Progenitor cell of endocrine pancreas (in vitro differentiated cells): Measurements from ENCODE around the gene CHCHD1. TPM values are rescaled to one million over a fixed set of nuclear protein-coding genes. Genes with fewer than 3 reads are reported as not detected.

Source experiments
- DNase-seq: peaks from one replicate; pipeline ENCODE4 v3.0.0; 2021; ENCODE audit warnings: low spot score; ENCODE audit not compliant: unreplicated experiment
- H3K27ac Mint-ChIP-seq: 2 replicates; pipeline ENCODE4 v1.8.0; 2021; ENCODE audit warnings: mild to moderate bottlenecking, moderate library complexity, mixed read lengths
- H3K27me3 Mint-ChIP-seq: 2 replicates; pipeline ENCODE4 v1.8.0; 2021; ENCODE audit warnings: mixed read lengths
- H3K36me3 Mint-ChIP-seq: 2 replicates; pipeline ENCODE4 v1.8.0; 2022; ENCODE audit warnings: mixed read lengths; ENCODE audit not compliant: insufficient read depth
- H3K4me1 Mint-ChIP-seq: 2 replicates; pipeline ENCODE4 v1.8.0; 2021; ENCODE audit warnings: low read depth, mixed read lengths
- H3K4me3 Mint-ChIP-seq: 2 replicates; pipeline ENCODE4 v1.8.0; 2021; ENCODE audit warnings: low read depth, mild to moderate bottlenecking, moderate library complexity, mixed read lengths
- H3K9me3 Mint-ChIP-seq: 2 replicates; pipeline ENCODE4 v1.8.0; 2021; ENCODE audit warnings: low read depth, mixed read lengths
- CTCF ChIP-seq: fragments of 200-600 bp; sonication (generic); IDR thresholded peaks from one replicate; pipeline ENCODE4 v1.5.0; 2021; ENCODE audit warnings: antibody characterized with exemption, mild to moderate bottlenecking; ENCODE audit not compliant: unreplicated experiment
- total RNA-seq: library from RNA; stranded (reverse); gene quantifications from 2 replicates; pipeline ENCODE4 v1.2.1, GENCODE V29; 2021

The CHCHD1 gene
- total RNA-seq, 1 donor from 2014 or later = 38.8 TPM

- no peak for DNase-seq
- no peak for TF ChIP-seq CTCF
- Mint-ChIP-seq H3K4me3 (no peak overlapping the region), H3K36me3 (peaks cover 18% of the 10 kb centered on the region), H3K27ac (no peak overlapping the region), H3K4me1 (peaks cover 4% of the 10 kb centered on the region), H3K27me3 (no peaks in the 10 kb centered on the region), H3K9me3 (no peaks in the 10 kb centered on the region)
These were observed 25.6 kb downstream of the CHCHD1 start for GRCh38 chr10:73807471-73807870.

GRCh38 chr10:73808021-73808815 lies 26.4 kb downstream of the CHCHD1 start:
- DNase-seq = no peak
- Mint-ChIP-seq H3K4me1 (peaks cover 4% of the 10 kb centered on the region), H3K4me3 (no peak overlapping the region), H3K9me3 (no peaks in the 10 kb centered on the region), H3K36me3 (peaks cover 18% of the 10 kb centered on the region), H3K27ac (no peak overlapping the region), H3K27me3 (no peaks in the 10 kb centered on the region)
- no peak for TF ChIP-seq CTCF

- no peaks in the 10 kb centered on the region for H3K9me3 Mint-ChIP-seq
- H3K27me3 Mint-ChIP-seq = no peaks in the 10 kb centered on the region
- TF ChIP-seq CTCF = no peak
- peaks cover 4% of the 10 kb centered on the region for H3K4me1 Mint-ChIP-seq
- no peak for DNase-seq
- H3K36me3 Mint-ChIP-seq = peaks cover 19% of the 10 kb centered on the region
- peak overlapping the region; percentile 49 for H3K4me3 Mint-ChIP-seq
- H3K27ac Mint-ChIP-seq = no peak overlapping the region
These were observed 27.4 kb downstream of the CHCHD1 start for GRCh38 chr10:73809061-73809818.

GRCh38 chr10:73810358-73810734 lies 28.5 kb downstream of the CHCHD1 start:
- peak overlapping the region; percentile 81 for H3K4me3 Mint-ChIP-seq
- H3K27me3 Mint-ChIP-seq = no peaks in the 10 kb centered on the region
- no peaks in the 10 kb centered on the region for H3K9me3 Mint-ChIP-seq
- peaks cover 19% of the 10 kb centered on the region for H3K36me3 Mint-ChIP-seq
- TF ChIP-seq CTCF = no peak
- no peak for DNase-seq
- H3K27ac Mint-ChIP-seq = peak overlapping the region; percentile 84
- H3K4me1 Mint-ChIP-seq = peaks cover 4% of the 10 kb centered on the region

GRCh38 chr10:73810735-73811465 lies 29.1 kb downstream of the CHCHD1 start:
- Mint-ChIP-seq H3K9me3 (no peaks in the 10 kb centered on the region), H3K27me3 (no peaks in the 10 kb centered on the region), H3K27ac (peak overlapping the region; percentile 84), H3K36me3 (peaks cover 16% of the 10 kb centered on the region), H3K4me1 (peaks cover 4% of the 10 kb centered on the region), H3K4me3 (peak overlapping the region; percentile 81)
- TF ChIP-seq CTCF = no peak
- peak; percentile 27 for DNase-seq
